Prostate gland (tissue), 2 donors: ENCODE results near the gene RAB35. TPM values are rescaled to one million over a fixed set of nuclear protein-coding genes. Genes with fewer than 3 reads are reported as not detected.
A peak's percentile ranks its signal among the peaks of the same experiment; 100 is the strongest.

Source experiments
- DNase-seq: peaks from one replicate; pipeline ENCODE4 v3.0.0-alpha.2; 2019; ENCODE audit warnings: low spot score
- H3K27ac ChIP-seq, 2 donors: fragments of 200-600 bp; sonication (generic); 2 replicates each; pipeline ENCODE4 v1.5.1; 2017 to 2019
- H3K27me3 ChIP-seq: fragments of 200-600 bp; sonication (generic); replicated peaks from 2 replicates; pipeline ENCODE4 v1.5.1; 2019; ENCODE audit not compliant: insufficient read depth
- H3K36me3 ChIP-seq, 2 donors: fragments of 200-600 bp; sonication (generic); 1 replicate in 1 of 2; 2 replicates in 1 of 2; pipeline versions ENCODE4 v1.5.1 to v1.8.1; 2017 to 2019
- H3K4me1 ChIP-seq: fragments of 200-600 bp; sonication (generic); replicated peaks from 2 replicates; pipeline ENCODE4 v1.5.1; 2019
- H3K4me3 ChIP-seq, 2 donors: fragments of 200-600 bp; sonication (generic); 2 replicates each; pipeline ENCODE4 v1.5.1; 2017 to 2019
- H3K9me3 ChIP-seq: fragments of 200-600 bp; sonication (generic); 2 replicates; pipeline ENCODE4 v1.5.1; 2017
- CTCF ChIP-seq, 4 experiments: fragments of 200-600 bp in 2 of 4; fragments of 450-650 bp in 2 of 4; sonication (generic) in 2 of 4; IDR thresholded peaks; 1 replicate in 3 of 4; 2 replicates in 1 of 4; pipeline ENCODE4 v1.5.1; 2016 to 2019; ENCODE audit warnings: antibody characterized with exemption in 4 of 4, mild to moderate bottlenecking in 2 of 4, moderate library complexity in 2 of 4
- POLR2A ChIP-seq: fragments of 450-650 bp; IDR thresholded peaks from one replicate; pipeline ENCODE4 v1.6.1; 2016; ENCODE audit warnings: antibody characterized with exemption, mild to moderate bottlenecking
- POLR2AphosphoS5 ChIP-seq: sonication (generic); formaldehyde crosslinking; IDR thresholded peaks from one replicate; pipeline ENCODE4 v1.6.1; 2017; ENCODE audit warnings: antibody characterized with exemption
- WGBS: methylation state at CpG from one replicate; pipeline ENCODE4 v1.1.5; 2018; 5-methylcytosine and 5-hydroxymethylcytosine counted together
- intact Hi-C: fragments of 100-400 bp; cut with DNase I; formaldehyde crosslinking; loops from one replicate; pipeline ENCODE4 v1.14.2; 2022
- total RNA-seq, 2 donors: library from RNA; depleted of rRNA; stranded (reverse); fragments of >200 nt; gene quantifications; one replicate each; pipeline ENCODE4 v1.1.0, GENCODE V29; 2016

The RAB35 gene
- total RNA-seq, 2 donors from 2014 or later = 26.6 to 41.1 TPM

DNA sequence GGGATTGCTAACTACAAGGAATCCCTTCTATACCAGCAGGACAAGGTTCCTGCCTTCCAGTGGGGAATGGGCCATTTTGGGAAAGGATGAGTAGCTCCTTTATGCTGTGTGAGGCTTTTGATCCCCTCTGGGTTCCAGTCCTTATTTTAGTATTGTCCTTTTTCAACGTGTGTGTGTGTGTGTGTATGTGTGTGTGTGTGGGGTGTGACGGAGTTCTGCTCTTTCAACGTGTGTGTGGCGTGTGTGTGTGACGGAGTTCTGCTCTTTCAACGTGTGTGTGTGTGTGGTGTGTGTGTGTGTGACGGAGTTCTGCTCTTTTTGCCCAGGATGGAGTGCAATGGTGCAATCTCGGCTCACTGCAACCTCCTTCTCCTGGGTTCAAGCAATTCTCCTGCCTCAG, 27.4 kb downstream of the RAB35 start:
- DNase-seq = no peak
- 36% methylated on average over 8 of the region's 8 CpGs for WGBS
- TF ChIP-seq POLR2AphosphoS5 = no peak
- no peaks in the 10 kb centered on the region for H3K36me3 ChIP-seq
- H3K4me3 ChIP-seq = no peak overlapping the region
- H3K27ac ChIP-seq = no peak overlapping the region
- H3K4me1 ChIP-seq = peaks cover 3% of the 10 kb centered on the region
- H3K27me3 ChIP-seq = no peaks in the 10 kb centered on the region
- intact Hi-C loops = loop anchor here (10.0 kb wide), 1 partner anchor 104 kb away; the partner anchor contains the start of gene BICDL1
- no peaks in the 10 kb centered on the region for H3K9me3 ChIP-seq

DNA sequence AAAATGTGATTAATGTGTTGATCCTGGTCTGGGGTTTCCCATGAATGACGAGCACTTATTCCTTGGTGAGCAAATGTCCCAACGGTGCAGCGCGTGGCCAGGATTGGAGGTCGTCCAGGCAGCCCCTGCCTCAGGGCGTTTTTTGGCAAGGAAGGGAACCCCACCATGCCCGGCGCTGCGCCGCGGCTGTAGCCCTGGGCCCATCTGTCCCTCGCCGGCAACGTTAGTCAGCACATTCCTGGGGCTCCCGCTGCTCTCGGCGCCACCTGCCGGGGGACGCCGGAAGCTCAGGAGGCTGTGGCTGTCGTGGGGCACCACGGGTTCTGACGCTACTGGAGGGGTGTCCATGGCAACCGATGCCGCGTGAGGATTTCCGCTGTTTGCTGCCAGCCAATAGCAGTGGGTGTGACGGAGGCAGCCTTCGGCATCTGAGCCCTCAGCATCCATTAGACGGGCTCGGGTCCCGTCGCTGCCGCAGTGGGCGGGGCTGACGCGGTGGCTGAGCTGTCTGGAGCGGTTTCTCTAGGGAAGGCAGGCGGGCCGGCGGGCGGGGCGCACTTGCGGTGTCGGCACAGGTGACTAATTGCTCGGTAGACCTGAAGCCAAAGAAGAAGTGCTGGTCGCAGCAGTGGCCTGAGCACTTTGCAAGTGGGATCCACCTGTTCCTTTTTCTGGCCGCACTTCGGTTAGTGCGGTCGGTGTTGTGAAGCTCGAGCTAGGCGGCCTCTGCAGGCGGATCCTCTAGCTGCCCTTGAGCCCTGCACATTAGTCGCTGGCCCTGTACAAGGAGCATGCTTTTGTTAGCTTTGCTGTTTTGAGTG, 29.5 kb downstream of the RAB35 start:
- Histone ChIP-seq H3K4me3 (peak overlapping the region; percentile 10 to 22), H3K9me3 (no peaks in the 10 kb centered on the region), H3K36me3 (no peaks in the 10 kb centered on the region), H3K4me1 (peaks cover 3% of the 10 kb centered on the region), H3K27me3 (no peaks in the 10 kb centered on the region), H3K27ac (peak overlapping the region; percentile 51 to 70)
- TF ChIP-seq POLR2A = peak; percentile 55
- TF ChIP-seq CTCF (IDR thresholded peaks at IDR 0.05) = peak; percentile 91 to 100 (median 98)
- peak; percentile 99 for TF ChIP-seq POLR2AphosphoS5
- DNase-seq = peak; percentile 99
- intact Hi-C loops = loop anchor here (10.0 kb wide), 1 partner anchor 102 kb away; the partner anchor contains the start of gene BICDL1
- 0% methylated on average over 54 of the region's 55 CpGs for WGBS

DNA sequence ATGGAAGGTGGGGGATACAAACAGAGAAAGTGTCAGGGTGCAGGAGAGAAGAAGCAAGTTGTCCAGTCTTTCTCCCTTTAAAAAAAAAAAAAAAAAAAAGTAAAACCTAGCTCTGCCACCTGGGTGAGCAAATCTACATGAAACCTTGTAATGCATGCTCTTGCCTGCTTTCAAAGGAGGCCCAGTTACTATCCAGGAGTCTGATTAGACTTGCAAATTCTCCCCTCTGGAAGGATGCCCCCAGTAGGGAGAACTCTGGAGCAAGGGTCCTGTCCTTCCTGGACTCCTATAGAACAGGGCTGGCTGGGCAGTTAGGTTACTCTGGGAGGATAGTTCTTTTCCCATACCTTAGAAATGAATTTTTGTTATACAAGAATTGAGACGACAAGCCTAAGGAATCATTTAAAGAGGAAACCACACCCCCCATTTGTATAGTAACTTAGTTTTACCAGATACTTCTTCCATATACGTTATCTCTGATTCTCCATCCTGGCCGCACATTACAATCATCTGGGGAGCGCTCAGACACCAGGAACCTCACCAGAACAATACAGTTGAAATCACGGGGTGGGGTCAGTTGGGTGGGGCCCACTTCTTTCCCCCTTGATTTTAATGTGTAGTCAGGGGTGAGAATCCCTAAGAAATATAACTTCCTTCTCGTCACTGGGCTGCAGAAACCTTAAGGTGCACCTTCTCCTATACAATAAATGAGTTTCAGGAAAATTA, 30.5 kb downstream of the RAB35 start:
- peaks cover 3% of the 10 kb centered on the region for H3K4me1 ChIP-seq
- intact Hi-C loops = loop anchor here (10.0 kb wide), 1 partner anchor 101 kb away; the partner anchor contains the start of gene BICDL1
- 68% methylated on average over 6 of the region's 6 CpGs for WGBS
- TF ChIP-seq POLR2AphosphoS5 (no peak), CTCF (IDR thresholded peaks at IDR 0.05) (no peak), POLR2A (no peak)
- H3K27me3 ChIP-seq = no peaks in the 10 kb centered on the region
- H3K9me3 ChIP-seq = no peaks in the 10 kb centered on the region
- no peaks in the 10 kb centered on the region for H3K36me3 ChIP-seq
- no peak overlapping the region for H3K4me3 ChIP-seq
- DNase-seq = no peak
- H3K27ac ChIP-seq = no peak overlapping the region

DNA sequence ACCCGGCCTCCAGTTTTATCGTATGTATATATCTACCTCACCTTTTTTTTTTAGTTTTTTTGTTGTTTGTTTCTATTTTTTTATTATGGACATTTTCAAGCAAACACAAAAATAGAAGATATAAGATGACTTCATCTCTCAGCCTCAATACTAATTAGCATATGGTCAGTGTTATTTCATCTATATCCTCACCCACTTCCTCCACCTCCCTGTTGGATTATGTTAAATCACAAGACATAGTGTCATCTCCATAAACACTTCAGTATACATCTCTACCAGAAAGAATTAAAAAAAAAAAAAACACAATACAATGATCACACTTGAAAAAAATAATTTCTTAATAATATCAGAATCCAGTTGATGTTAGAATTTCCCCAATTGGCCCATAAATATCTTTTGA, 34.9 kb downstream of the RAB35 start:
- Histone ChIP-seq H3K27me3 (no peaks in the 10 kb centered on the region), H3K4me3 (no peak overlapping the region), H3K9me3 (no peaks in the 10 kb centered on the region), H3K4me1 (no peaks in the 10 kb centered on the region), H3K36me3 (no peaks in the 10 kb centered on the region), H3K27ac (no peak overlapping the region)
- DNase-seq = no peak
- 96% methylated on average over 2 of the region's 2 CpGs for WGBS
- intact Hi-C loops = loop anchor here (10.0 kb wide), 1 partner anchor 97 kb away; the partner anchor contains the start of gene BICDL1
- TF ChIP-seq CTCF (IDR thresholded peaks at IDR 0.05) (no peak), POLR2A (no peak), POLR2AphosphoS5 (no peak)
